Measurements from ENCODE around the gene ANAPC16. TPM values are rescaled to one million over a fixed set of nuclear protein-coding genes. Genes with fewer than 3 reads are reported as not detected.
"Not testable (repeated sequence)": the region's sequence is repeated elsewhere in the genome, so short reads cannot be mapped to it uniquely, and the experiment has no call there.

ANAPC16 gene
- total RNA-seq, 1 donor from 2014 or later, result 66.8 TPM

DNA sequence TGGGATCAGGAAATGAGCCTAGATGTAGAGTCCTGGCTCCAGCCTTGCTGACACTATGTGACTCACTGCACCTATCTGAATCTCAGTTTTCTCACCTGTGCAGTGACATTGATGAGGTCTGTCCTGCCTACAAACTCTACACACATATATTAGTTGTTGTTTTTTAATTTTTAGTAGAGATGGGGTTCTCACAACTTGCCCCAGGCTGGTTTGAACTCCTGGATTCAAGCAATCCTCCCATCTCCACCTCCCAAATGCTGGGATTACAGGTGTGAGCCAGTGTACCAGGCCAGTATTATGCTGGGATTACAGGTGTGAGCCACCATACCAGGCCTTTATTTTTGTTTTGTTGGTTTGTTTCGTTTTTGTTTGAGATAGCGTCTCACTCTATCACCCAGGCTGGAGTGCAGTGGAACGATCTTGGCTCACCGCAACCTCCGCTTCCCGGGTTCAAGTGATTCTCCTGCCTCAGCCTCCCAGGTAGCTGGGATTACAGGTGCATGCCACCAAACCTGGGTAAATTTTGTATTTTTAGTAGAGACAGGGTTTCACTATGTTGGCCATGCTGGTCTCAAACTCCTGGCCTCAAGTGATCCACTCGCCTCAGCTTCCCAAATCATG is 46.1 kb downstream of the ANAPC16 start:
- DNase-seq (ENCODE audit: low spot score) (no peak), ATAC-seq (peak; percentile 1)

DNA sequence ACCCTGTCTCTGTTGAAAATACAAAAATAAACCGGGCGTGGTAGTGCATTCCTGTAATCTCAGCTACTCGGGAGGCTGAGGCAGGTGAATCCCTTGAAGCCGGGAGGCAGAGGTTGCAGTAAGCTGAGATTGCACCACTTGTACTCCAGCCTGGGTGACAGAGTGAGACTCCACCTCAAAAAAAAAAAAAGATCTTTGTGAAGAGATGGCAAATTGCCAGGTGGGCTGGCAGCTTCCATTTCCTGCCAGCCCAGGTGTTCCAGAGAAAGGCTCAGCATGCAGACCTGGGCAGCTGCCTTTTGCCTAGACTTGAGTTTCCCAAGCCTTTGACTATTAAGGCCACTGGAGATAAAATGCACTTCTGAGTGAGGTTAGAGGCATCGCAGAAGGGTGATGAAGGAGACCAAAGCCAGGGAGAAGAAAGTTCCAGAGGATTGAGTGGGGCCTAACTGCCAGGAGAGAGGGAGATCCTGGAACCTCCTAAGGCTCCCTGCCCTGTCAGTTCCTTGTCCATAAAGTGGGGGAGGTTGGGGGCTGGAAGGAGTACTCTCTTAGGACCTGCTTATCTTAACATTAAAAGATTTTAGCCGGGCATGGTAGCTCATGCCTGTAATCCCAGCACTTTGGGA is 47.9 kb downstream of the ANAPC16 start:
- ATAC-seq (peak; percentile 31), DNase-seq (ENCODE audit: low spot score) (peak; percentile 85)

DNA sequence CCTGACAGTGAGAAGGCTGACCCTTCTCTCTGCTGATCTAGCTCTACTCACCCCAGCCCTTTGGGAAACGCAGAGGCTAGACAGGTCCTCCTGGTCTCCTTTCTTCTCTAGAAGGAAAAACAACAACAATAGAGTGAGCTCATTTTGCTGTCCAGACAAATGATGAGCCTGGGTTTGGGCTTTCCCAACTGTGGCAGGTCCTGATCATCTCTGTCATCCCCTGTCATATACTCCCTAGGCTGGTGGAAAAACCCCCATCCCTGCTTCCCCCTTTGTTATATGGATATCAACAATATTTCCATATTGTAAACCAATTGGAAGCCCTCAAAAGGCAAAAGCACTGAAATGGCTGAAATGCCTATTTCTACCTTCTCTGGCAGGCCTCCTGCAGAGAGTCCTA is 48.7 kb downstream of the ANAPC16 start:
- ATAC-seq (no peak), DNase-seq (ENCODE audit: low spot score) (no peak)

DNA sequence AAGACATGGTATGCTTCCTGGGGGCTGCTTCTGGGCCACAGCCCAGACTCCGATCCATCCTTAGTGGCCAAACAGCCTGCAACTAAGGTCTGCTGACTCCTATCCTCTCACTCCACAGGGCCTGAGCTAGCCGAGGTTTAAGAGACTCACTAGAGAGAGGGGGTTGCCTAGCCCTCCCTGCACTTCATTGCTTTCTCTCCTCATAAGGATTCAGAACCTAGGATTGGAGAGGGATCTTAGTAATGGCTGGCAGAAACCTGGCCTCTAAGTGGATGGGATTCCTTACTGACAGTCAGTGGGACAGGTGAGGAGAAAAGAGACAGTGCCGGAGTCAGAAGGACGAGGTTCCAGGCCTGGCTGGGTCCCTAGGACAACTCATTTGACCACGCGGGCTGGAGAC is 49.7 kb downstream of the ANAPC16 start:
- DNase-seq (ENCODE audit: low spot score) (no peak), ATAC-seq (no peak)

DNA sequence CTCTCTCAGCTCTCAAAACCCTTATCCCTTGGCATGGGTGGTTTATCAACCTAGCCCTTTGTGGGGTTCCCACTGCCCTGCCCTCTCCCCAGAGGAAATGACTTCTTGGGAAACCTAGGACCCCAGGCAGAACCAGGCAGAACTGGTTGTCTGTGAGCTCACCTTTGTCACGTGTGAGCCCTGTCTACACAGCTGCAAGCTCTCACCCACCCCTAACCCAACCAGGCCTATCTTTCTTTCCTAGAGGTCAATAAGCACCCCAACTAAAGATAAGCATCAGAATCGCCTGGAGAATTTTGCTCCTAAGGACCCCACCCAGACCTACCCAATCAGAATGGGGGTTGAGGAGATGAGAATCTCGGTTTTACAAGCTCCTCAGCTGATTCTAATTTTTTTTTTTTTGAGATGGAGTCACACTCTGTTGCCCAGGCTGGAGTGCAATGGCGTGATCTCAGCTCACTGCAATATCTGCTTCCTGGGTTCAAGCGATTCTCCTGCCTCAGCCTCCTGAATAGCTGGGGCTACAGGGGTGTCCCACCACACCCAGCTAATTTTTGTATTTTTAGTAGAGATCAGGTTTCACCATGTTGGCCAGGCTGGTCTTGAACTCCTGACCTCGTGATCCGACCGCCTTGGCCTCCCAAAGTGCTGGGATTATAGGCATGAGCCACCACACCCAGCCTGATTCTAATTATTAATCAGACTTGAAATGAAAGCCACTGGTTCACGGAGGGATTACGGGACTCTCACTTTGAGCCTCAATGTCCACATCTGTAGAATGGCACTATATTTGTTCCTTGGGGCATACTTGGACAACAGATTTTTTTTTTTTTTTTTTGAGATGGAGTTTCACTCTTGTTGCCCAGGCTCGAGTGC is 50.4 kb downstream of the ANAPC16 start:
- DNase-seq (ENCODE audit: low spot score) (no peak), ATAC-seq (no peak)

DNA sequence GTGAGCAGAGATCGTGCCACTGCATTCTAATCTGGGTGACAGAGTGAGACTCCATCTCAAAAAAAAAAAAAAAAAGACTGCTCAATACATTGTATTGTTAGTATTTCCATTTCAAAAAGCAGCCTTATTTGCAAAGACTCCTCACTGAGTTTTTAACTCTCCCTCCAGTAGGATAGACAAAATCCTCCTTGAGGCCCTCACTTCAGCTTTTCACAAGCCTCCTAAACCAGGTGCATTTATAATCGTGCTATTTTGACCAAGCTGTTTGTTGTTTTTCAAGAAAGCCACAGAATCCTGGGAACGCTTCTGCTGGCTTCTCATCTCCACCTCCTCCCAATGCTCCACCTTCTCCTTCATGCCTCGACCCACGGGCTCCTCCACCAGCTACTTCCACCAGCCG is 51.6 kb downstream of the ANAPC16 start:
- DNase-seq (ENCODE audit: low spot score), result no peak
- ATAC-seq, result no peak

DNA sequence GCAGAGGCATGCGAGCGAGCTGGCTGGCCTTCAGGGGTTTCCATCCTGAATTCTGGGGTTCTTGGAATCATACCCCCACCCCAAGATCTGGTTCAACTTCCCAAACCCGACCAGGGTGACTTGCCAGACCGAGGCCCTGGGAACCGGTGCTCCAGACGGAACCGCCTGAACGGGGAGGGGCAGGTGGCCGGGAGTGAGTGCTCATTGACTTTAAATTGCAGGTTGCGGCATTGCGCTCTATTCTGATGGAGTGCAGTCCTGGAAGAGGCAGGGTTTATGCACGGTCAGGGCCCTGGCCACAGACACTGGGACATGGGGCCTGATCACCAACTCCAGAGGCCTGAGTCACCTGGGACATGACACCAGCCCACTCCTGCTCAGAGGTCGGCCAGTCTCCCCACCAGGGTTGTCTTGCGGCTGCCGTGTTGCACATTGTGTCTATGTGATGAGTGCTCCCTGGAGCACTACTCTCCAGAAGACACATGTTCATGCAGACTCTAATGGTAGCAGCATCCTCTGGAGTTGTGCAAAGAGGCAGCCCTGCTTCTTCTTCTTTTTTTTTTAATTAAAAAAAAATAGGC is 52.1 kb downstream of the ANAPC16 start:
- no peak for ATAC-seq
- DNase-seq (ENCODE audit: low spot score), result no peak

DNA sequence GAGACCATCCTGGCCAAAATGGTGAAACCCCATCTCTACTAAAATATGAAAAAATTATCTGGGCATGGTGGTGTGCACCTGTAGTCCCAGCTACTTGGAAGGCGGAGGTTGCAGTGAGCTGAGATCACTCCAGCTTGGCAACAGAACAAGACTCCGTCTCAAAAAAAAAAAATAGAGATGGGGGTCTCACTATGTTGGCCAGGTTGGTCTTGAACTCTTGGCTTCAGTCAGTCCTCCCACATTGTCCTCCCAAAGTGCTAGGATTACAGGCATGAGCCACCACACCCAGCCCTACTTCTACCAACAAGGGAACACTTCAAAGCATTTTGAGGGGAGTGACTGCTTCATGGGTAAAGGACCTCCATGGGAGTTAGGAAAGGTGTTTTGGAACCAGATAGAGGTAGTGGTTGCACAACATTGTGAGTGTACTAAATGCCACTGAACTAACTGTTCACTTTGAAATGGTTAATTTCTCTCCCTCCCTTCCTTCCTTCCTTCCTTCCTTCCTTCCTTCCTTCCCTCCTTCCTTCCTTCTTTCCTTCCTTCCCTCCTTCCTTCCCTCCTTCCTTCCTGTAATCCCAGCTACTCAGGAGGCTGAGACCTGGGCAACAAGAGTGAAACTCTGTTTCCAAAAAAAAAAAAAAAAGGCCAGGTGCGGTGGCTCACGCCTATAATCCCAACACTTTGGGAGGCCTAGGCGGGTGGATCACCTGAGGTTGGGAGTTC is 52.8 kb downstream of the ANAPC16 start:
- ATAC-seq; DNase-seq (ENCODE audit: low spot score): not testable (repeated sequence)

DNA sequence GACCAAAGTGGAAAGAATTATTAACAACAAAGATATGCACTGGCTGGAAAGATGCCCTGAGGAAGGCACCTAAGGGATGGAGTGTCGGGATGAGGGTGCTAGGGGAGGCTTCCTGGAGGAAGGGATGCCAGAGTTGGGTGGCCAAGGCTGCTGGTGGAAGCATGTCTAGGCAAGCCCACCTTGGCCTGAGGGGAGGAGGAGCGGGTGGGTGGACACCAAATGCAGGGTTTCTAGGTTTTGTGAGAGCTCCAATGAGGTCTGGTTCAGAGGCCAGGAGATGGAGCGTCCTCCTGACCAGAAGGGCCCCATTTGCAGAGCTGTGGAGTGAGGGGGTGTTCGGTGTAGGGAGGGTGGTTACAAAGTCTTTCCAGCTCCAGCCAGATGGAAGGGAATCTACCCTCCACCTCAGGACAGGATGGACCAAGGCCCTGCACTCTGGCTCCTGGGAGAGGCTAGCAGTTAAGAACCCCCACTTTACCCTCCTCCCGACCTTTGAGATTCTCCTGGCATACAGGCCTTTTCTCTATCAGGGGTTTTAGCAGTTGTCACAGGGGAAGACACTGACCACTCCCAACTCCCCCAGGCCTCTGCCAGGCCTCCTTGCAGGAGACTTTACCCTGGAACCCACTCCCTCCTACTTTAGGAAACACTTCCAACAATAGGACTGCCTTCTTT is 54.9 kb downstream of the ANAPC16 start:
- DNase-seq (ENCODE audit: low spot score) (no peak), ATAC-seq (no peak)

DNA sequence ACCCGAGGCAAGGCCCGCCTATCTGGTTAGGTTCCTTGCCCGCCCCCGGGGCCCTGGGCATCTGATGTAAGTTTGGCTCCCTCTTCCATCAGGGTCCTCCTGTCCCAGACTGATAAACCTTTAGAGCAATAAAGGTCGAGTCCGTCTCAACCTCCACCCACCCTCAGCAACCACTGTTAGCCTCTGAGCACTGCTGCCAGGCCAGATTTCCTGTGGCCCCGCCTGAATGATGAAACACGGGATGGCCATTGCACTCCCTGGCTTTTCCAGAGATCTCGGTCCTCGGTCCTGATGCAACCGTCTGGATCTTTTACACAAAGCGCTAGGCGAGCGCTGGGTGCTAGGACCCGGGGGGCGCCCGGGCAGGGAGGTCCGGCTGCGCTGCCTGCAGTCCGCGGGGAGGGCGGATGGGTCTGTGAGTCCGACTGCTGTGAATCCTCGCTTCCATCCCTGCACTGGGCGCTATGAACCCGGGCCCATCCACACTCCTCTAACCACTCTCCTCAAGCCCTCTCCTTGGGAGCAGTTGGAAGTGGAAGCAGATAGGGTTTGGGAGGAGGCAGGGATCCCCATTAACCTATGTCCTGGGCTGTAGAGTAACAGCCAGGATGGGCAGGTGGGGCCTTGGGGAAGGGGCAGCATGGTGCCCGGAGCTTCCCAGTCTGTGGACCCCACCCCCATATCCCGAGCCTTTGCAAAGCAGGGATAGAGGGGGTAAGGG is 57.0 kb downstream of the ANAPC16 start:
- peak; percentile 97 for DNase-seq (ENCODE audit: low spot score)
- peak; percentile 52 for ATAC-seq

DNA sequence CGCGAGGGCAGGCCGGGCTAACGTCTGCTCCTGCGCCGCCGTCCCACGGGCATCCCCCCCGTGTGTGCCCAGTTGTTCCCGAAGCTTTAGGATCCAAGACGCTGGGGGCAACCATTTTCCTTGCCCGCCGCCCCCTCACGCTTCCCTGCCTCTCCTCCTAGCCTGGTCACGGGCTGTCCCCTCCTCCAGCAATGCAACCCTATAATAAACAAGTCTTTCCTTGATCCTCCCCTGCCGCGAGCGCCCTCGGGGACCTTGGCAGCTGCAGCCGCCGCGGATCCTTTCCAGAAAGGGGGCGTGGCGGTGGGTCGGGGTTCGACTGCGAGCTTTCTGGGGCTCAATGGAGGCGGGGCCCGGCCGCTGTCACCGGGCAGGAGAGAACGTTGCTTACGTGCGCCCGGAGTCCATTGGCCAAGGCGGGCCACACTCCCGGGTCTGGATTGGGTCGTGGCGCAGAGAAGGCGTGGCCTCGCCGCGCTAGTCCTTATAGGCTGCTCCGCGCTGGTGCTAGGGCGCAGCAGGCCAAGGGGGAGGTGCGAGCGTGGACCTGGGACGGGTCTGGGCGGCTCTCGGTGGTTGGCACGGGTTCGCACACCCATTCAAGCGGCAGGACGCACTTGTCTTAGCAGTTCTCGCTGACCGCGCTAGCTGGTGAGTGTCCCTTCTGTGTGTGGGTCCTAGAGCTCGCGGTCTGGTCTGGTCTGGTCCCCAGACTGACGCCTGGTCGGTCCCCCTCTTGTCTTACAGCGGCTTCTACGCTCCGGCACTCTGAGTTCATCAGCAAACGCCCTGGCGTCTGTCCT is 57.8 kb downstream of the ANAPC16 start, which contains the start of gene DDIT4:
Gene DDIT4 (plus strand): TSS at position 515 of the 803 bp plus-strand sequence. CDS start 293 bp downstream, outside the sequence.
- ATAC-seq, result peak; percentile 68
- DNase-seq (ENCODE audit: low spot score), result peak; percentile 100

DNA sequence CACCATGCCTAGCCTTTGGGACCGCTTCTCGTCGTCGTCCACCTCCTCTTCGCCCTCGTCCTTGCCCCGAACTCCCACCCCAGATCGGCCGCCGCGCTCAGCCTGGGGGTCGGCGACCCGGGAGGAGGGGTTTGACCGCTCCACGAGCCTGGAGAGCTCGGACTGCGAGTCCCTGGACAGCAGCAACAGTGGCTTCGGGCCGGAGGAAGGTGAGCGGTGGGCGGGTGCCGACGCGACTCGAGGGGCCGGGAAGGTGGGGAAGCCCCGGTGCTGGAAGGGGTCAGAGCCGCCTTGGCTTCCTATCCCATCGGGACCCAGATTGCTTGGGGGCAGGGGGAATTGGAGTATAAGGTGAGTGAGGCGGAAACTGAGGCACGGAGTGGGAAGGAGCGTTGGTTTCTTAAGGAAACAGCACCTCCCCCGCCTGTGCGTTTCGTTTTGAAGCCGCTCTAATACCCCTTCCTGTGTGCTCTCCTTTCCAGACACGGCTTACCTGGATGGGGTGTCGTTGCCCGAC is 58.5 kb downstream of the ANAPC16 start:
- DNase-seq (ENCODE audit: low spot score), result no peak
- no peak for ATAC-seq

DNA sequence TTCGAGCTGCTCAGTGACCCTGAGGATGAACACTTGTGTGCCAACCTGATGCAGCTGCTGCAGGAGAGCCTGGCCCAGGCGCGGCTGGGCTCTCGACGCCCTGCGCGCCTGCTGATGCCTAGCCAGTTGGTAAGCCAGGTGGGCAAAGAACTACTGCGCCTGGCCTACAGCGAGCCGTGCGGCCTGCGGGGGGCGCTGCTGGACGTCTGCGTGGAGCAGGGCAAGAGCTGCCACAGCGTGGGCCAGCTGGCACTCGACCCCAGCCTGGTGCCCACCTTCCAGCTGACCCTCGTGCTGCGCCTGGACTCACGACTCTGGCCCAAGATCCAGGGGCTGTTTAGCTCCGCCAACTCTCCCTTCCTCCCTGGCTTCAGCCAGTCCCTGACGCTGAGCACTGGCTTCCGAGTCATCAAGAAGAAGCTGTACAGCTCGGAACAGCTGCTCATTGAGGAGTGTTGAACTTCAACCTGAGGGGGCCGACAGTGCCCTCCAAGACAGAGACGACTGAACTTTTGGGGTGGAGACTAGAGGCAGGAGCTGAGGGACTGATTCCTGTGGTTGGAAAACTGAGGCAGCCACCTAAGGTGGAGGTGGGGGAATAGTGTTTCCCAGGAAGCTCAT is 59.0 kb downstream of the ANAPC16 start:
- DNase-seq (ENCODE audit: low spot score) (peak; percentile 80), ATAC-seq (peak; percentile 24)

DNA sequence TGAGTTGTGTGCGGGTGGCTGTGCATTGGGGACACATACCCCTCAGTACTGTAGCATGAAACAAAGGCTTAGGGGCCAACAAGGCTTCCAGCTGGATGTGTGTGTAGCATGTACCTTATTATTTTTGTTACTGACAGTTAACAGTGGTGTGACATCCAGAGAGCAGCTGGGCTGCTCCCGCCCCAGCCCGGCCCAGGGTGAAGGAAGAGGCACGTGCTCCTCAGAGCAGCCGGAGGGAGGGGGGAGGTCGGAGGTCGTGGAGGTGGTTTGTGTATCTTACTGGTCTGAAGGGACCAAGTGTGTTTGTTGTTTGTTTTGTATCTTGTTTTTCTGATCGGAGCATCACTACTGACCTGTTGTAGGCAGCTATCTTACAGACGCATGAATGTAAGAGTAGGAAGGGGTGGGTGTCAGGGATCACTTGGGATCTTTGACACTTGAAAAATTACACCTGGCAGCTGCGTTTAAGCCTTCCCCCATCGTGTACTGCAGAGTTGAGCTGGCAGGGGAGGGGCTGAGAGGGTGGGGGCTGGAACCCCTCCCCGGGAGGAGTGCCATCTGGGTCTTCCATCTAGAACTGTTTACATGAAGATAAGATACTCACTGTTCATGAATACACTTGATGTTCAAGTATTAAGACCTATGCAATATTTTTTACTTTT is 59.7 kb downstream of the ANAPC16 start:
- DNase-seq (ENCODE audit: low spot score) (peak; percentile 64), ATAC-seq (peak; percentile 4)

DNA sequence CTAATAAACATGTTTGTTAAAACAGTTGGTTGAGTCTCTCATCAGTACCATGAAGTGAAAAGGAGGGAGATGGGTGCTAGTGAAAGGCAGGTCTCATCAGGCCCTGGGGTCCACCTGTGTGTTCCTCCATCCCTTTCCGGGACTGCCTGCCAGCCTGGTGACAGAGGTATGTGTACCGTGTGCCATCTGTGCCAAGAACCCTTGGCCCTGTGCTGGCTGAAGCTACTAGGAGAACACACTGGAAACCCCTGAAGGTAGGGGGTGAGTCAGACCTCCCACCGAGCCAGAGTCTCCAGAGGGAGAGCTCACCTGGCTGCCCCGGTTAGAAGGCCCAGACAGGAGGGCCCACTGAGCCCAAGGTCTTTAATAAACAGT is 60.2 kb downstream of the ANAPC16 start:
- DNase-seq (ENCODE audit: low spot score), result peak; percentile 86
- peak; percentile 24 for ATAC-seq

DNA sequence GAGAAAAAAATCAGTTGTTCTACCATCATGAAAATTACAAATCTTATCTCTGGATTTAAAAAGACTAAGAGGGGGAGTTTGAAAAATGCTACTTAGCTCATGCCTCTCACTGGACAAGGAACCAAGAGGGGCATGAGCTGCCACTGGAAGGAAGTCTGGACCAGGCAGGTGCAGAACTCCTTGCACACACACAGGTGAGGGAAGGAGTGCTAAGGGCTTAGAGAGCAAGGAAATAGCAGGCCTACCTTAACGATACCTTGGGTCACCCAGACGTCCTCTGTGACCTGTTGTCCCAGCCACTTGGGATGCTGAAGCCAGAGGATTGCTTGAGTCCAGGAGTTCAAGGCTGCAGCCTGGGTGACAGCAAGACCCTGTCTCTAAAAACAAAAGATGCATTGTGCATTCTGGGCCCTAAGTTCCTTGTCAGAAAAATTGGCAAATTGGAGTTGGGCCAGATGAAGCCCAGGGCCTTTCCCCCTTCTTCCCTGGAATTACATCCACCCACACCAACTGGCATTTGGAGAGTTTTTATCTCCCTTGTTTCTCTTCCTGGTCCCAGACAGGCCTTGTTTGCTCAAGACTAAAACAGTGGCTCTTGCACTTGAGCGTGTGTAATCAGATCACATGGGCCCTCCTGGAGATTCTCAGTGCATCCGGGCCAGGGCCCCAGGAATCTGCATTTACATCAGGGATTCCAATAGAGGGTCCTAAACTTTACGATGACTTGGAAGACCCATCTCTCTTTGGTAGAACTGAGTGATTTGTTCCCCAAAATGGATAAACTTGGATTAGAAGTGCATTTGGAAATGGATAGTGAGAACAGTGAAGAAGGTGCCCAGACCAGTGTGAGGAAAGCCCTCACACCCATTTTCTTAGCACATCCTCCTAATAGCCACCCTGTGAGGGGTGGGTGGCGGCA is 60.9 kb downstream of the ANAPC16 start:
- ATAC-seq (no peak), DNase-seq (ENCODE audit: low spot score) (peak; percentile 65)
